ENCODE results near the gene KCNH5.
"Not testable (repeated sequence)": the region's sequence is repeated elsewhere in the genome, so short reads cannot be mapped to it uniquely, and the experiment has no call there.

KCNH5 gene

GRCh38 chr14:62908506-62908905, 136.8 kb downstream of the KCNH5 start:
- DNase-seq (ENCODE audit: low read depth, low spot score): no peak
- no peak overlapping the region for H3K4me3 ChIP-seq (ENCODE audit: low read length)

DNA sequence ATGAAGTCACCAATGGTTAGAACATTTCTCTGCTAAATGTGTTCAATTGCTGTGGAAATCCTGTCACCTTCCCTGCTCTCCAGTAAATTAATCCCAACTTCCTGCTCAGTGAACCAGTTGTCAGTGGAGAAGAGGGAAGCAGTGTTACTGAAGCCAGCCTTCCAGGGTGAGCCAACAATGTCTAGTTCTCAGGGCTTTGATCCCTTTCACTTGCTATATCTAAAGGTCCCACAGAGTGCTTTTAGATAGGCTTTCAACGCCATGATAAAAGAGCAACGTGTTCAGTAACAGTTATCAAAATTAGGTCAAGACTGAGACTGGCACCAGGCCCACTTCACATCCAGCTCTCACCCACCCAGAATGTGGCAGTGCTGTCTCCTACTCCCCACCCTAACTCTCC, 139.7 kb downstream of the KCNH5 start:
- H3K4me3 ChIP-seq (ENCODE audit: low read length): no peak overlapping the region
- DNase-seq (ENCODE audit: low read depth, low spot score): no peak

DNA sequence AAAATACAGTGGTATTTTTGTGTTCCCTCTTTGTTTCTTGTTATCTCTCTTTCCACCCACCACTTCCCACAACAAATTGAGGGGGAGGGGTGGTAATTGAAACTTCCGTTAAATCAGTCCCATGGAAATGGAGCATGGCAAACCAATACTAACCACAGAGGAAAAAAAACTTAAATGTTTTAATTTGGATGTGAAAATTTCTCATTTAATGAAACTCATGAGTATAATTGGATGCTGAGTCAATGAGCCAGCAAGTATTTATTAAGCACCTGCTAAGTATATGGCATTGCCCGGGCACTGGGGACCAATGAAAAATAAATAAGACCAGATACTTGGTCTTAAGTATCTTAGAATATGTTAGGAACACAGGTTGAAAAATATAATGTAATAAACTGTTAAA, 147.5 kb downstream of the KCNH5 start:
- no peak for DNase-seq (ENCODE audit: low read depth, low spot score)
- no peak overlapping the region for H3K4me3 ChIP-seq (ENCODE audit: low read length)

DNA sequence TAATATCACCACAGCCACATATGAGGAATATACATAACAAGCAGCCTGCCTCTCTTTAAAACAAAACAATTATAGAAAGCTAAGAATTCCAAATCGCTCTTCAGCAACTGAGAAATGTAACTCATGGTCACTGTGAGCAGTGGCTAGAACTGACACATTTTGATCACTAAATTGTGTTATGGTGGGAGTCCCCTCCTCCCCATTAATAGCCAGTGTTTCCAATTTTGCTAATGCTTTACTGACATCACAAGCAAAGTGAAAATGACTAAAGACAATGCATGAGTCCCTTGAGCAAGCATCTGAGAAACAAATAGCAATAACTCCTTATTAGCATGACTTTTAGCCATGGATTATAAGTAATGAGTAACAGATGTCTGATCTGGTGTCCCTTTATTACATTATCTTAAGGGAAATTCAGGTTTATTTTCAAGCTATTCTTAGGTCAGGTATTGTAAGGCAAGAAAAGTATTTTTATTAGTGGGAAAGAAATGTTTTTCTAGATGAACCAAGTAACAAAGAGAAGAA, 148.3 kb downstream of the KCNH5 start:
- no peak overlapping the region for H3K4me3 ChIP-seq (ENCODE audit: low read length)
- no peak for DNase-seq (ENCODE audit: low read depth, low spot score)

DNA sequence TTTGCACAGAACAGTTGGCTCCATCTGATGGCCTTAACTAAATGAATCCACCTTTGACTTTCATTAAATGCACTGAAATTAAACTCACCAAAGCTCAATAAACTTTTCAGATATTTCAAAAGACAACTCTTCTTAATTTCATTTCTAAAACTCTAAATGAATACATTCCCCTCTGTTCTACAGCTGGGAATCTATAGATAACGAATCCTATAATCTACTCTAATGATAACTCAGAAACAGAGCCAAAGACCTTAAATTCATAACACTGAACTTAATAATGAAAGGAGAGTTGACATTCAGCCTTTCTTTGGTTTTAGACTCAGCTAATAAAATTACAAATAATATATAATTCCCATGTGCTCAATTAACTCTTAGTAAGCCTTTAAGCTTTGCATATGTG, 150.5 kb downstream of the KCNH5 start:
- no peak for DNase-seq (ENCODE audit: low read depth, low spot score)
- H3K4me3 ChIP-seq (ENCODE audit: low read length): no peak overlapping the region

- DNase-seq (ENCODE audit: low read depth, low spot score): no peak
Measured at GRCh38 chr14:62889364-62889763, 155.9 kb downstream of the KCNH5 start.

GRCh38 chr14:62886461-62886860, 158.8 kb downstream of the KCNH5 start:
- no peak overlapping the region for H3K4me3 ChIP-seq (ENCODE audit: low read length)
- DNase-seq (ENCODE audit: low read depth, low spot score): no peak

More at GRCh38 chr14:62889364-62889763, 155.9 kb downstream of the KCNH5 start:
- H3K4me3 ChIP-seq (ENCODE audit: low read length): no peak overlapping the region

GRCh38 chr14:62885451-62885850, 159.8 kb downstream of the KCNH5 start:
- no peak for DNase-seq (ENCODE audit: low read depth, low spot score)
- no peak overlapping the region for H3K4me3 ChIP-seq (ENCODE audit: low read length)

DNA sequence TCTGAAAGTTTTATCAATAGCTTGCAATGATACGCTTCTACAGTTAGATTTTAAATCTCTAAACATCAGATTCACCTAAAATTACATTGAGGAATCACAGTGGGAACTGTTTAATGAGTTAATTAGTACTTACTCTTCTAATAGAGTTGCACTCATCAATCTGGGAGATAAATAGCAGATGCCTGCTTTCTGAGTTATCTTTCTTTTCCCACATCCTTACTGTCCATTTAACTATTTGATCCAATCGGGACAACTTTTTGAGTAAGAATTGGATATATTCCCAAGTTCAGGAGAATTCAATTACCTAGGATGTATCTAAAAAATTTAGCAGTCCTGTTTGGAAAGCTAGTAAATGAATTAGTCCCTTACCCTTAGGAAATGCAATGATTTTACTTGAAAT, 162.3 kb downstream of the KCNH5 start:
- H3K4me3 ChIP-seq (ENCODE audit: low read length): no peak overlapping the region
- no peak for DNase-seq (ENCODE audit: low read depth, low spot score)

GRCh38 chr14:62866376-62866775, 178.9 kb downstream of the KCNH5 start:
- no peak for DNase-seq (ENCODE audit: low read depth, low spot score)

GRCh38 chr14:62864588-62864987, 180.7 kb downstream of the KCNH5 start:
- DNase-seq (ENCODE audit: low read depth, low spot score): no peak
- no peak overlapping the region for H3K4me3 ChIP-seq (ENCODE audit: low read length)

More at GRCh38 chr14:62866376-62866775, 178.9 kb downstream of the KCNH5 start:
- H3K4me3 ChIP-seq (ENCODE audit: low read length): no peak overlapping the region

- not testable (repeated sequence) for H3K4me3 ChIP-seq (ENCODE audit: low read length); DNase-seq (ENCODE audit: low read depth, low spot score)
Measured at GRCh38 chr14:62858011-62858410, 187.2 kb downstream of the KCNH5 start.

DNA sequence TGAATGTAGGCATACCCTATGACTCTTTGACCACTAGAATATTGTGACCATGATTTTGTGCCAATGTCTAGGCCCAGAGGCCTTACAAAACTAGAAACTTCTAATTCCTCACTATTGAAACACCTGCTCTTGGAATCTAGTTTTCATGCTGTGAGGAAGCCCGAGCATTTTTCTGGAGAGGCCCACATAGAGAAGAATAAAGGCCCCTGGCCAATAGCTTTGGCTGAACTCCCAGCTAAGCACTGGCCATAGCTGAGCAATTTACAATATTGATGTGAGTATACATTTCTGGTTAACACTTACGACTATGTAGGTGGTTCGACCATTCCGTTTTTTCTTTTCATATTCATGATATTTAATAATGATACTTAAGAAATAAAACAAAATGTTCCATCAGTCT, 190.3 kb downstream of the KCNH5 start:
- no peak overlapping the region for H3K4me3 ChIP-seq (ENCODE audit: low read length)
- DNase-seq (ENCODE audit: low read depth, low spot score): no peak

GRCh38 chr14:62847168-62847567, 198.1 kb downstream of the KCNH5 start:
- DNase-seq (ENCODE audit: low read depth, low spot score): no peak
- no peak overlapping the region for H3K4me3 ChIP-seq (ENCODE audit: low read length)

DNA sequence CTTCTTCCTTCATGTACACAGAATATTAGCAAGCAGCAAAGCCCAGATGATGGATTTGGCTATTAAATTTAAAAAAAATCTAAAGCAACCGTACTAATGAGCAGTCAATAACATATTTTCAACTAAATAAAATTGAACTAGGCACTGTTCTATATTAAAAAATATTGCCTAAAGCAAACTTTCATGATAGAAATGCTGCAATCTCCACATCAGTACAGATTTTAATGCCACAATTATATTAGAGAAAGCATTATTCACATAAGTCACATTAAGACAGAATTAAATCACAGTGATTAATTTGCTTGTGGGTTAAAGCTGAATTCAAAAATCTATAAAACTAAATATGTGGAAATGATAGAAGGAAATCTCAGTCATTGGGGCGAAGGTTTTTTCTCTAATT, 200.7 kb downstream of the KCNH5 start:
- no peak for DNase-seq (ENCODE audit: low read depth, low spot score)
- no peak overlapping the region for H3K4me3 ChIP-seq (ENCODE audit: low read length)

- no peak for DNase-seq (ENCODE audit: low read depth, low spot score)
- no peak overlapping the region for H3K4me3 ChIP-seq (ENCODE audit: low read length)
Measured at GRCh38 chr14:62824086-62824485, 221.2 kb downstream of the KCNH5 start.

- DNase-seq (ENCODE audit: low read depth, low spot score): no peak
- H3K4me3 ChIP-seq (ENCODE audit: low read length): no peak overlapping the region
Measured at GRCh38 chr14:62819931-62820330, 225.3 kb downstream of the KCNH5 start.

DNA sequence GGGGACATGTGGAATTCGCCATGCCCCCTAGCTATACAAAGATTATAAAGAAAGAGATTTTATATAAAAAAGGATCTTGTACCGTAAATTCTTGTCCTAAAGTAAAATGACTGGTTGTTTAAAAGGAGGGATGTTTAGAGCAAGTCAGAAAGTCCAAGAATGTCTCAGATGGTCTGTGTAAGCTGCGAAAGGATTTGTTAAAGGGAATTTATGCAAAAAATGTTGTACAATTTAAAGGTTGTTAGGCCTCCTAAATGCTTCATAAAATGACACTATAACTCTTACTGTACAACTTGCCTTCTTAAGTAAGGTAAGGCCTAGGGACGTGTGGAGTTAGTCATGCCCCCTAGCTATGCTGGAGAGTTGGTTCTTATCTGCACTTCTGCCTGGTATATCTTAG, 237.6 kb downstream of the KCNH5 start:
- H3K4me3 ChIP-seq (ENCODE audit: low read length): no peak overlapping the region
- no peak for DNase-seq (ENCODE audit: low read depth, low spot score)

DNA sequence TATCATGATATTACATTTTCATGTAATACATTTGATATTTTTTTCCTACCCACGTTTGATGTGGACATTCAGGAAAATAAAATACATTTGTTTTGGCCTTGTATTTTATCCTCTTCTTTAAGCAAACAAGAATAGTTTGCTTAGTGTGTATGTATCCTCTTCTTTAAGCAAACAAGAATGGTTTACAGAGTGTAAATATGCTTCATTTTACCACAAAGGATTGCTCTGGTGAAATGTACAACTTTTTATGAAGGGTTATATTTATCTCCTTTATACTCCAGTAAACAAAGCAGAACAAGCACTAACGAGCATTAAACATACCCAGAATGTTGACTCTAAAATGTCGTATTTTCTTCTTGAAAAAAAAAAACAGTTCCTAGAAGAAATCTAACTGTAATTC, 244.7 kb downstream of the KCNH5 start:
- DNase-seq (ENCODE audit: low read depth, low spot score): no peak
- no peak overlapping the region for H3K4me3 ChIP-seq (ENCODE audit: low read length)

DNA sequence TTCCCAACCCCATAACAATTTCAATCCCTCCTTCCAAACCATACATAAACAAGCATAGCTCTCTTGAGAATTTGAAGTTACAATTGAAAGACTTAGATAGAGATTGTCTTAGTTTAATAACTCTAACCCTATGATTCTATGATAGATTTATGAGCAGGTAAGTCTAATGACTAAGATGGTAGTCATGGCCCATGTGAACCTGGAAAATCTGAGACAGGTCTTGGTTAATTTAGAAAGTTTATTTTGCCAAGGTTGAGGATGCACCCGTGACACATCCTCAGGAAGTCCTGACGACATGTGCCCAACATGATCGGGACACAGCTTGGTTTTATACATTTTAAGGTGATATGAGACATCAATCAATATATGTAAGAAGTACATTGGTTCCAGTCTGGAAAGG, 248.8 kb downstream of the KCNH5 start:
- no peak overlapping the region for H3K4me3 ChIP-seq (ENCODE audit: low read length)
- DNase-seq (ENCODE audit: low read depth, low spot score): no peak

DNA sequence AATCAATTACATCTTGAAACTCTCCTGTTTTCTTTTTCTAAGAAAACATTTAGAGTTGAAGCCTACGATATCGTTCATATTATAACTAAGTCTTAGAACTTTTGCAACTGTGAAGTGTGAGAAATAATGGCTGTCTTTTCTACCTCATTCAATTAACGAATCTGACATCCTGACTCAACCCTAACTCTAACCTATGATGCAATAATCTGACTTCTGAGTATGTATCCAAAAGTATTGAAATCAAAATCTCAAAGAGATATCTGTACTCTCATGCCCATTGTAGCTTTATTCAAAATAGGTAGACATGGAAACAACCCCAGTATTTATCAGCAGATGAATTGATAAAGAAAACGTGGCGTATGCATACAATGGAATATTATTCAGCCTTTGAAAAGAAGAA, 252.7 kb downstream of the KCNH5 start:
- no peak for DNase-seq (ENCODE audit: low read depth, low spot score)
- H3K4me3 ChIP-seq (ENCODE audit: low read length): no peak overlapping the region

DNA sequence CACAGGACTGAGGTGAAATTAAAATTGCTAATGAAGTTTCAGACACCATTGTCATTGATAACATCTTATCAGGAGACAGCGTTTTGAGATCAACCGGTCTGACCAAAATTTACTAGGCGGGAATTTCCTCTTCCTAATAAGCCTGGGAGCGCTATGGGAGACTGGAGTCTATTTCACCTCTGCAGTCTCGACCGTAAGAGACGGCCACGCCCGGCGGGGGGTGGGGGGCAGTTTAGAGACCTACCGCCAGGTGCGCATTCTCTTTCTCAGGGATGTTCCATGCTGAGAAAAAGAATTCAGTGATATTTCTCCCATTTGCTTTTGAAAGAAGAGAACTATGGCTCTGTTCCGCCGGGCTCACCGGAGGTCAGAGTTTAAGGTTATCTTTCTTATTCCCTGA, 263.9 kb downstream of the KCNH5 start:
- not testable (repeated sequence) for DNase-seq (ENCODE audit: low read depth, low spot score); H3K4me3 ChIP-seq (ENCODE audit: low read length)

Data from Jurkat, Clone E6-1 (cell line).